Kidney glomerular epithelial cell (primary cell): ENCODE results near the gene TSEN2.
"Not testable (repeated sequence)": the region's sequence is repeated elsewhere in the genome, so short reads cannot be mapped to it uniquely, and the experiment has no call there.

Source experiments
- DNase-seq: peaks from one replicate; lab custom pipeline; 2025; lab: John Stamatoyannopoulos, UW

TSEN2 gene

DNA sequence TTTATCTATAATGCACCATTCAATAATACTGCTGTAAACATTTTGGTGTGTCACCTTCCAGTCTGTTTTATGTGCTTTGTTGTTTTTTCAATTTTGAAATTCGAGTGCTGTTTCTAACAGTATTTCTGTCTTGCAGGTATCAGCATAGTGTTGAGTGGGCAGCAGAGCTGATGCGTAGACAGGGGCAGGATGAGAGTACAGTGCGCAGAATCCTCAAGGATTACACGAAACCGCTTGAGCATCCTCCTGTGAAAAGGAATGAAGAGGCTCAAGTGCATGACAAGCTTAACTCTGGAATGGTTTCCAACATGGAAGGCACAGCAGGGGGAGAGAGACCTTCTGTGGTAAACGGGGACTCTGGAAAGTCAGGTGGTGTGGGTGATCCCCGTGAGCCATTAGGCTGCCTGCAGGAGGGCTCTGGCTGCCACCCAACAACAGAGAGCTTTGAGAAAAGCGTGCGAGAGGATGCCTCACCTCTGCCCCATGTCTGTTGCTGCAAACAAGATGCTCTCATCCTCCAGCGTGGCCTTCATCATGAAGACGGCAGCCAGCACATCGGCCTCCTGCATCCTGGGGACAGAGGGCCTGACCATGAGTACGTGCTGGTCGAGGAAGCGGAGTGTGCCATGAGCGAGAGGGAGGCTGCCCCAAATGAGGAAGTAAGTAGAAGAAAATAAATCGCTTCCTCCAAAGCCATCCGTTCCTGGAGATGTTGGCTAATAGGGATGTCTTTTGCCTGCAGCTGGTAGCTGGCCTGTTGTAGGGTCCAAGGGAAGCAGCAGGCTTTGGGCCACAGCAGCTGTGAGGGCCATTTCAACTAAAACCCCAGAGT is 19.1 kb downstream of the TSEN2 start:
- no peak for DNase-seq

DNA sequence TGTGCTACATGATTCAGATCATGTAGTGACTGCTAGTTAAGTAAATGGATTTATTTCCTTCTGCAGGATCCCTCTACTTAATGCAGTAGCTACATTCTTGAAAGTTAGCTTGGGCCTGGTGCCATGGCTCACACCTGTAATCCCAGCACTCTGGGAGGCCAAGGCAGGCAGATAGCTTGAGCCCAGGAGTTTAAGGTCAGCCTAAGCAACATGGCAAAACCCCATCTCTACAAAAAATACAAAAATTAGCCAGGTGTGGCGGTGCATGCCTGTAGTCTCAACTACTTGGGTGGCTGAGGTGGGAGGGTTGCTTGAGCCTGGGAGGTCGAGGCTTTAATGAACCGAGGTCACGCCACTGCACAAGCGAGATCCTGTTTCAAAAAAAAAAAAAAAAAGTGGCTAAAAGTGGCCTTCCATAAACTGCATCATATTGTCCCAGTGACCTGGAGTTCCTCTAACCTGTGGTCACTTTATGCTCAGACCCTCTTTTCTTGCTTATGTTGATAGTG is 22.0 kb downstream of the TSEN2 start:
- DNase-seq: no peak

DNA sequence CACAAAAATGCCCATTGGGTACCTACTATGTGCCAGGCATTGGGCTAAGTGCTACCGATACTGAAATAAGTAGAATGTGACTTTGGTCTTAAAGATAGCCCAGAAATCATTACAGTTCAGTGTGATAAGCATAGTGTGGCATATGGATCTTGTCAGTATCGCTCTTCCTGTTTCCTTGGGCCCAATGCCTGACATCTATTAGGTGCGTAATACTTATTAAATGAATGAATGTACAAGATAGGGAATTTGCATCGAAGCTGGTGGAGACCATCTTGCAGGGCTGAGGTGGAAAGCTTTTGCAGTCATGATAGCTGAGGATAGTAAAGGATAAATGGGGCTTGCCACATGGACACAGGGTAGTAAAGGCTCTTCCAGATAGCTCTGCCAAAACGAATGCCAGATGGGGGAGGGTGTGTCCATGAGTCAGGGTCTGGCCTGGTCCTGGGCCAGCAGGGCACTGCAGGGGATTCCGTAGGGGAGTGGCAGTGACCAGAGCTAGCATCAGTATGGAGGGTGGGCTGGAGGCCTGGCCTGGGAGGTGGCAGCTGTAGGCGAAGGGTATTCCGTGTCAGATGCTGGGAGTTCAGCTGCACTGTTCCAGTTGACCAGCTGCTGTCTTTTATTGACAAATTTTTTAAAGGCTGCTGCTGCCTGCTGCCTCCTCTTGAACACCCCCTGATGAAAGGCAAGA is 23.5 kb downstream of the TSEN2 start:
- peak; percentile 52 for DNase-seq

DNA sequence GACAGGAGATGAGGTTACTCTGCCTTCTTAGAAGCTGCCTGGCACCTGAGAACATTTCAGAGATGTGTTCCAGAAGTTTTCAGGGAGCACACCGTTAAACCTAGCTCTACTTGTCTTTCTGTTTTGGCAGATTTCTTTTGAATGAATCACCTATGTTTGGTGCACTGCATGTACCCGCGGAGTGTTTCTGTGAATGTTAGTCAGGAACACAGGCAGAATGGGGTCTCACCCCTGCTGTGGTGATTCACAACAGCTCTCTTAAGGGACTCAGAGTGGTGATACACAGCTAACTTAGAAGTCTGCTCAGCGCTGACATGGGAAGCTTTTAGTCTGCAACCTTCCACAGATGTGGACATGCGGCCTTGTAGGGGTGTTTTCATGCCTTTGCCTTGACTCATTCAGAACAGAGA is 24.0 kb downstream of the TSEN2 start:
- peak; percentile 86 for DNase-seq

DNA sequence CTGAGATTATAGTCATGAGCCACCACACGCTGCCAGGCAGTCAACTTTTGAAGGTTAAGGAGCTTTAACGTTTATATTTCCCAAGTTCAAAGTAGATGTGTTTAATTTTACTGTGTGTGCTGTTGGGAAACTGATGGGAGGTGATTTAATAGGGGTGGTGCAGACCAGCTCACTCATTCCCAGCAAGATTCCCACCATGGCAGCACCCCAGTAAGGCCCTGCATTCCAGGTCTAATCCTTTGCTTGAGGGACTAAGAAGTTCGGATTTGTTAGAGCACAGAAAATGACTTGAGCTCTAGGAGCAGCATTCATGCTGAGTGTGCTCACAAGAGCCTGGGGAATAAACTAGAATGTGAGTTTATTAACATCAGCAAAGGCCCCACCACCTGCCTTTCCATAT is 25.2 kb downstream of the TSEN2 start:
- DNase-seq: no peak

DNA sequence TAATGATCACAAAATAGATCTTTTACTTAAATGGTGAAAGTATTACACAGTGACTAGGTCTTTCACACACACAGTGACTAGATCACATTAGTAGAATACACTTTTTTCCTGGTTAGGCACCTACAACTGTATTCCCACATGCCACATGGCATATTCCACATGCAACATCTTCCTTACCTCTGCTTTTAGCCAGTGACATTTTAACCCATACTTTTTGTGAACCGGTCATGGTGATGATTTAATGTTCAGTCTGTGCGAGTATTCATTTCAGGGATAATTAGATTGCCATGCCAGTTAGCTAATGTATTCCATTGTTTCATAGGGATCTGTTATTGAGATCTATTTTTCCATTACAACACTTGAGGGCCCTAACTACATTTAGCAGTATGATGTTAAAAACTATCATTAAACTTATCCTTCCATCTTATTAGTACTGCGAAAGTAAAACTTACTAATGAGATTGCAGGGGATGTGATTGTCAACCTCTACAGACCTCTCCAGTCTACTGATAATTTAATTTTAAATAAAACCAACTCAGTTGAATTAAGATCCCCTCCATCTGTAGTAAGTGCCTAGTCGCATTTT is 28.3 kb downstream of the TSEN2 start:
- no peak for DNase-seq

DNA sequence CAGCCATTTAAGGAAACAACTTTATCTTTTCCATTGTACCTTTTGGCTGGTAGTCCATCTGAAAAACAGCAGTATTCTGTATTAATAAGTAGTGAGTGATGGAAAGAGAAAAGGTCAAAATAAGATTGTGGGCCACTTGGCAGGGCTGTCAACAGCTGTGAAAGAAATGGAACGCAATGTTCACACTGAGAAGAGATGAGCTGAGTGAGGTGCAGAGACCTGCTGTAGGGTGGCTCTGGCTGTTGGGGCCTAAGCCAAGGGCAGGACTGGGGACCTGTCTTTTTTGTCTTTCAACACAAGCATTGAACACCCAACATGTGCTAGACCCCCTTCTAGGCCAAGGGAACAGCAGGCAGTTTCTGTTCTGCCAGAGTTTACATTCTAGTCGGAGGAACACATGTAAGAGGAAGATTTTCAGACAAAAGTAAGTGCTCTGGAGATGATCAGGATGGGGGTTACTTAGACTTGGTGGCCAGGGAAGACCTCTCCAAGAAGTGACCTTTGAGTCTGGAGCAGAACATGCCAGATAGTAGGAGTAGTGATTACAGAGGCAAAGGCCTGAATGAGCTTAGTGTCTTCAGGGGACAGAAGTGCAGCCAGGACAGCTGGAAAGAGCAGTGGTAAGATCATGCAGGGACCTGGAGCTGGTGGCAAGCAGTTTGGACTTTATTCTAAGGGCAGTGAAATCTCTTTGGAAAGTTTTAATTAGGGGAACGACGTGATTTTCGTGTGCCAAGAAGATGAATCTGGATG is 29.6 kb downstream of the TSEN2 start:
- DNase-seq: no peak

DNA sequence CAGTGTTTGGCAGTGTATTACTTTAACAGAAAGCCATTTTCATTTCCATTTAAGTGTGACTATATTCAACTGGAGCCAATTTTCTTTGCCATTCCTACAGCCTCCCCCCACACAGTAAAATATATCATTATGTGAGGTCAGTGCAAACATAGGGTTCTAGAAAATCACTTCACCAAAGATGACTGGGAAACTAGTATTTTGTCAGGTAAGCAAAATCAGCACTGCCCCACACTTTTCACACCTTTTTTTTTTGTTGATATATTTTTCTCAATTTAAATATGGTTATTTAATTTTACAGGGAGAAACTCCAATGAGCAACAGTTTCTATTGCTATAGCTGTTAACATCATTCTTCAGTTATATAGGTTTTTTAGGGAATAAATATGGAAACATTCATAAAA is 31.4 kb downstream of the TSEN2 start:
- no peak for DNase-seq

DNA sequence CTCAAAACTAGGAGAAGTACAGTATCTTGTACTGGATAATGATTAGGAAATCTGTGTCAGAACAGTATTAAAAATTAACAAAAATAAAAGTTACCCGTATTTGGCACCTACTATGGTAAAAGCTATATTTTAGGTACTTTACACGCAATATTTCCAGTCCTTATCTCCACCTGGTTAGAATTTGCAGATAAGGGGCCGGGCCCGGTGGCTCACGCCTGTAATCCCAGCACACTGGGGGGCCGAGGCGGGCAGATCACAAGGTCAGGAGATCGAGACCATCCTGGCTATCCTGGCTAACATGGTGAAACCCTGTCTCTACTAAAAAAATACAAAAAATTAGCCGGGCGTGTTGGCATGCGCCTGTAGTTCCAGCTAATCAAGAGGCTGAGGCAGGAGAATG is 32.6 kb downstream of the TSEN2 start:
- DNase-seq: no peak

DNA sequence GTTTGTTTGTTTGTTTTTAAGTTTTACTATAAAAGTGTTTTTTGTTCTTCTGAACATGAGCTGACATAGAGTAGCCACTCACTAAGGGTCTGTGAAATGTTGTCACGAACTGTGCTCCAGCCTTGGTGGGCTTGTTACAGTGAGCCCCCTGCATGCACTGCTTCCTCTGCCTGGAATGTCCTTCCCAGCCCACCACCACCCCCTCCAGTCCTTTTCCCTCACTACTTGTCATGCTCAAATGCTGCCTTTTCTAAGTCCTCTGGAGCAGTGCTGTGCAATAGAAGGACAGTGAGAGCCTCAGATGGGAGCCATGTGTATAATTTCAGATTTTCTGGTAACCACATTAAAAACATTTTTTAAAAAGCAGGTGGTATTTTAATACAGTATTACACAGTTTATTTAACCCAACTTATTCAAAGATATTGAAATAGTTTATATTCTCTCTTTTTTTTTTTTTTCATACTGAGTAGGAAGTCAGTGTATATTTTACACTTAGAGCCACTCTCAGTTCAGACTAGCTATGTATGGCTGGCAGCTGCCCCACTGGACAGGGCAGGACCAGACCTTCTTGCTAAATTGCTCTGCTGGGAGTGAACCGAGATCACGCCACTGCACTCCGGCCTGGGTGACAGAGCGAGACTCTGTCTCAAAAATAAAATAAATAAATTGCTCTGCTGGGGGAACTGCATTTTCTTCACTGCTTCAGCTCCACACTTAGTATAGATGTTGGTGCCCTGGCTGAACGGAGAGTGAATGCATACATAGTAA is 34.2 kb downstream of the TSEN2 start:
- no peak for DNase-seq

DNA sequence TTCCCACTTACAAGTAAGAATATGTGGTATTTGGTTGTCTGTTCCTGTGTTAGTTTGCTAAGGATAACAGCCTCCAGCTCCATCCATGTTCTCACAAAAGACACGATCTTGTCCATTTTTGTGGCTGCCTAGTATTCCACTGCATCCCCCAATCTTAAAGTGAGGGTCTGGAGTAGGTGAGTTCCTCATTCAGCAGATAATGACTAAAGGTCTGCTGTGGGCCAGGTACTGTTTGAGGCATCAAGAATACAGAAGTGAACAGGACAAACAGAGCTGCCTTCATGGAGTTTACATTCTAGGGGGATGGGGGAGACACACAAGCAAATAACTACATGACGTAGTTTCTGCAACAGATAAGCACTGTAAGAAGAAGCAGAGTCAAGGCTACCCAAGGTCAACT is 36.7 kb downstream of the TSEN2 start:
- DNase-seq: no peak

DNA sequence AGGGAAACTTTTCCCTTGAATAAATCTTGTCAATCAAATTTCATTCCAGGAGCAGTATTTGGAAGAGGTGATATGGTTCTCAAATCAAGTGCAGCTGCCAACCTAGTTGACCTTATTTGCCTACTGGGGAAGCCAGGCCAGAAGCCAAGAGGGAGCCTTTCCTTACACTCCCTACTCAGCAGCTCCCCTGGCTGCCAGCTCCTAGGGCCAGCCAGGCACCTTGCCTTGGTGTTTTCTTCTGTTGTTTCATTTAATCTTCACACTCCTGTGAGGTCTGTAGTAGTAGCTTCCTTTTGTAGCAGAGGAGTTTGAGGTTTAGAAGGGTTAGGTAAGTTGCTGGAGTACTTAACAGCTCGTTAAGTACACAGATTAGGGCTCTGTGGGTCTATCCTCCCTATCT is 38.4 kb downstream of the TSEN2 start:
- DNase-seq: no peak

DNA sequence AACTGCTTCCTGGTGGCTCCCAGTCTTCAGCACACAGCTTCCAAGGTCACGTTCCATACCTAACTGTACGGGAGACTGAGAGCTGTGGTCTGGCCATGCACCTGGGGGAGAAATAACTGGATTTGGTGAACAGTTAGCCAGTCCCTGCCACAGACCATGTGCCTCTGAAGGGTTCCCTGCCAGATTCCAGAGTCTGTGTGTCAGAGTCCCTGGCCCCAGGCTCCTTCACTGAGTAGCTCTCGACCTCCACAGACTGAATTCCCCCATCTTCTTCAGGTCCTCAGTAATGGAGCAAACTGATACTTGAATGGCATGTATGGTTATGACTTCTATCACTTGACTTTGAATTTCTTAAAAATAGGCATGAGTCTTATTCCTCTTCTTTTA is 43.5 kb downstream of the TSEN2 start:
- DNase-seq: no peak

DNA sequence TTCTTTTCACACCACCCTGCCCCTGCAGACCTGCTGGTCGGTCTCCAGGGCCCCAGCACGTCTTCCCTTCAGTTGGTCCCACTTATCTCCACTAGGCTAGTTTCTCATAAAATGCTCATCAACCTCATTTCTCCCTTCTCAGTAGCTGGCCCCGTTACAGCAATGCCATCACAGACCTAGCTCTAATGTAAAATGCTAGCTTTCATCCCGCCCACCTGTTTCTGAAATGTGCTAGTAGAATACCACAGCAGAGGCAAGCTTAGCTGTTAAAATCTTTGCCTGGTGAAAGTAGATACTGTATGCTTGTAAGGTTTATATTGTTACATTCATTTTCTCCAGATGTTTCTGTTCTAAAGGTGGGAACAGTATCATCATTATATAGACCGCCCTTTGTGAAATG is 47.9 kb downstream of the TSEN2 start:
- DNase-seq: no peak

DNA sequence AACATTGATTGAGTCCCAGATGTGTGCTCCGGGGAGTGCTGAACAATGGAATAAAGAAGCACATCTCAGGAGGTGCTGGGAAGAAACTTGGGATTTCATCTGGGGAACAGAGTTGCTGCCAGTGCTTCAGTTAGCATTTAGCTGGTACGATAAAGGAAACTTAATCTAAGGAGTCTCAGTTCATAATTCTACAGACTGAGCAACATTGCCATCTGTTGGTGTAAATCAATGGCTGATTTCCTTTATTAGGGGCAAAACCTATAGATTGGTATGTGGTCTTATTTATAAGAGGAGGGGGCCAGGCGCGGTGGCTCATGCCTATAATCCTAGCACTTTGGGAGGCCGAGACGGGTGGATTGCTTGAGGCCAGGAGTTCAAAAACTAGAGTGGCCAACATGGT is 52.1 kb downstream of the TSEN2 start:
- DNase-seq: no peak

DNA sequence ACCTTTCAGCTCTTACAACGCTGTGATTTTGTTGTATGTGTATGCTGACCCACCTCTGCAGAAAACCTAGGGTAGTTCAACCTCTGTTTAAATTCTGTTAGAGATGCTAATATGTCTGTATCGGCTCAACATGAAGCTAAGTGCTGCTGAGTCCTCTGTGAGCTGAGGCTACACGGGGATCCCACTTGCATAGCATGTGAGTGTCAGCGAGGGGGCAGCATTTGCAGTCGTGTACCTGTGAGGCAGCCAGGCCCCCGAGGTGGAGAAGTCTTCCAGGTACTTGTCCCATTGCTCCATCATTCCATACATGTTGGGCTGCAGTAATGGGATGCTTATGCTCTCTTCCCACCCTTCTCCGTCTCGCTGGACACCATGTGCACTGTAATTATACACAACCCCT is 57.3 kb downstream of the TSEN2 start:
- no peak for DNase-seq

DNA sequence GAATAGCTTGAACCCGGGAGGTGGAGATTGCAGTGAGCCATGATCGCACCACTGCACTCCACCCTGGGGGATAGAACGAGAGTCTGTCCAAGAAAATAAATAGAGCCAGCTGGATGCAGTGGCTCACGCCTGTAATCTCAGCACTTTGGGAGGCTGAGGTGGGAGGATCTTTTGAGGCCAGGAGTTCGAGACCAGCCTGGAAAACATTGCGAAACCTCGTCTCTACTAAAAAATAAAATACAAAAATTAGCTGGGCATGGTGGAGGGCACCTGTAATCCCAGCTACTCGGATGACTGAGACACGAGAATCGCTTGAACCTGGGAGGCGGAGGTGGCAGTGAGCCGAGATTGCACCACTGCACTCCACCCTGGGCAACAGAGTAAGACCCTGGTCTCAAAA is 59.2 kb downstream of the TSEN2 start:
- not testable (repeated sequence) for DNase-seq

DNA sequence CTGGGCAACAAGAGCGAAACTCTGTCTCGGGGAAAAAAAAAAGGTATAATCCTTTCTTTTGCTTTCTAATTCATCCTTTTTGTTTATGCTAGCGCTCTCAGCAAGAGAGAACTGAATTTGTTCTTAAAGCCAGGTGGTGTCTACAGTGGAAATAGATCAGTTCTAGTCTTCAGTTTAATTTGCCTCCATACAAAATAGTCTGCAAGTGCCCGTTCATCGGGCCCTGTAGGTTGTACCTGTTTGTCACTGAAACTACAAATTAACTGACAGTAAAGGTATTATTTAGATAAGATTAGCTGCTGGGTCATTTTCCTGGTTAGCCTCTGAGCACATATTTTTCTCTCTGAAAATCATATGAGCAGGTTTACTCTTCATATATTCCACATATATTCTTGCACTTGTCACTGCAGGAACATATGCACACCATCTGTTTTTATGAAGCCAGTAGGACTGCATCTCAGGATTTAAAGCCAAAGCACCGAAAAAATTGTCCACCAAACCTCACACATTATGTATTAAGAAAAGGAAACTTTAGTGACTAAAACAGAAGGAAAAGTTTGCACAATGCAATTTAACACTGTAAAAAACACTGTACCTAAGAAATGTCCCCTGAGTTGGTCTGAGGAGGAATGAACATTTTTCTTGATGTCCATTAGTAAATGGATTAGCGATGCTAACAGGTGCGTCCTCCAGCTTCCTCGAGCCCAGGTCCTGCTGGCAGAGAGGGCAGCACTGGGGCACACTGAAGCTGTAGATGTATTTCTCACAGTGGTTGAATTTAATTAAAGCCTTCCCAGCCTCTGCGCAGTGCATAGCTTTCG is 60.6 kb downstream of the TSEN2 start:
- no peak for DNase-seq

DNA sequence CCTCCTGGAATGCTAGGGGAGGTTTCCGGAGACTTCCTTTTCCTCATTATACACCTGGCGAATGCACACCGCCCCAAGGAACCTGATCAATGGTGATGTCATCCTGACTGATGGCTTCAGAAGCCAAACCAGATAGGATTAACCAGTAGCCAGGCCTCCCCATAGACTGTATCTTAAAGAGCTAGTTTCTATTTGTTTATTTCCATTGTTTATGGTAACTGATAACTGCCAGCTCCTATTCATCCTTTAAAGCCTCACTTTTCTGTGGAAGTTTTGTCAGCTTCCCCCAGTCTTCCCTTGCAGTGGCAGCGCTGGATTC is 61.2 kb downstream of the TSEN2 start, which contains the start of gene MKRN2OS:
TSS of gene MKRN2OS (minus strand) at position 27 of the 319 bp plus-strand sequence. CDS start 35 bp downstream, outside the sequence.
- DNase-seq: peak; percentile 71

DNA sequence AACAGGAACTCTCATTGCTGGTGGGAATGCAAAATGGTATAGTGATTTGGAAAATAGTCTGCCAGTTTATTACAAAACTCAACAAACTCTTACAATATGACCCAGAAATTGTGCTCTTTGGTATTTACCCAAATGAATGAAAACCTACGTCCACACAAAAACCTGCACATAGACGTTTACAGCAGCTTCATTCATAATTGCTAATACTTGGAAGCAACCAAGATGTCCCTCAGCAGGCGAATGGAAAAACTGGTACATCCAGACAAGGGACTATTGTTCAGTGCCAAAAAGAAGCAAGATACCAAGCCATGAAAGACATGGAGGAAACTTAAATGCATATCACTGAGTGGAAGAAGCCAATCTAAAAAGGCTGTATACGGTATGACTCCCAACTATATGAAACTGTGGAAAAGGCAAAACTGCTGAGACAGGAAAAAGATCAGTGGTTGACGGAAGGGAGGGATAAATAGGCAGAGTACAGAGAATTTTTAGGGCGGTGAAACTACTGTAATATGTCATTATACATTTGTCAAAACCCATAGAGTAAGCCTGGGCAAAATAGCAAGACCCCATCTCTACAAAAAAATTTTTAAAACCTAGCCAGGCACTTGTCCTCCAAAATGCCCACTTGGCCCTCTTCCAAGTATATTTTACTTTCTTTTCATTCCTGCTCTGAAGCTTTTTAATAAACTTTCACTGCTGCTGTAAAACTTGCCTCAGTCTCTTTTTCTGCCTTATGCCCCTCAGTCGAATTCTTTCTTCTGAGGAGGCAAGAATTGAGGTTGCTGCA is 65.9 kb downstream of the TSEN2 start:
- DNase-seq: no peak
